ENCODE results near the gene MYEOV.

MYEOV gene

DNA sequence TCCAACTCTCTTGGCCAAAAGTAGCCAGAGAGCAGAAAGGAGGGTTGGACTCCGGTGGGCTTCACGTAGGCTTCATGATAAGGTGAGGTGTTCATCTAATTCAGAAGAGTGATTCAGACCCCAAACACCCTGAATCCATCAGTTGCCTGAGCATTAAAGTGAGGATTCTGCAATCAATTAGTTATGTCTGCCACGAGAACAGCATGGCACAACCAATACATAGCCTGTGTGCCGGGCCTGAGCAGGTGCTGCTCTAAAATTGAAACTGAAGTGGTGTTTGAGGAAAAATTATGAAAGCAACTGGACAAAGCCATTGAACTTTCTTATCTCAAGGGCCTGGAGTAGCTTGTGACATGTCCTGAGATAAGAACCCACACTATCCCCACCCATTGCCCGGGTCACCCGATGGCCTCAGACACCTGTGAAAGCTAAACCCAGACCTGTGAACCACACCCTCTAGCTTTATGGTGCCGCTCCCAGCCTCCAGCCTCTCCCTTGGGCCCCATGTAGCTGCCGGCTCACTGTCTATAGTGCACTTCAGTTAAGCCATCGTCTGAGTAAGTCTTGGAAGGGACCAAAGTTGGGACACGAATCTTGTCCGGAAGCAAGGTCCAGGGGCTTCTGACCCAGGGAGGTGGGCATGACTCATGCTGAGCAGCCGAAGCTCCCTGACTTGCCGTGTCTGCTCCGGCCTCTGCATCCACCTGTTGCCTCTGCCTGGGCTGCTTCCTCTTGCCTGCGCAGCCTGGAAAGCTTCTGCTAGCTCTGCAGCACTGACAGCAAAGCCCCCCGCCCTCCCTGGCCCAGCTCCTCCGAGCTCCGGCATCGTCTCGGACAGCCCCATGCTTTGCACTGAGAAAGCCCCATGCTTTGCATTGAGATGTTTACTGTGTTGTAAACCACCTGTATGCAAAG is 5.7 kb upstream of the MYEOV start:
- DNase-seq = no peak

DNA sequence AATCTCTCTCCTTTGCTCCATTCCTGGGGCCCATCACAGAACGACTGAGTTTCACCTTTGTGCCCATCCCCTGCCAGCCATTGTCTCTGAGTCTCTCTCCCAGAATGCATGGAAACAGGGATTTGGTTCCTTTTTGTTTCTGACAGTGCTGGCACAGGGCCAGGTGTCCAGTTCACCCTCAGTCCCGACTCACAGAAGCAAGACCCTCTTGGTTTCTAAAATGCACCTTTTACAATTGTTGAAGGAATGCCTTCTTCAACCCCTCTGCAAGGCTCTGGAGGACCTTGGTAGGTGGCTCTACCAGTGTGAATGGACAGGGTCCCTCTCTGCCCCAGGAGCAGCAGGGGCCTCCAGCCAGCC is 5.1 kb upstream of the MYEOV start:
- DNase-seq = no peak

- DNase-seq = no peak
These were observed 3.1 kb upstream of the MYEOV start for GRCh38 chr11:69290806-69291205.

- no peak for DNase-seq
These were observed 2.4 kb upstream of the MYEOV start for GRCh38 chr11:69291459-69292110.

DNA sequence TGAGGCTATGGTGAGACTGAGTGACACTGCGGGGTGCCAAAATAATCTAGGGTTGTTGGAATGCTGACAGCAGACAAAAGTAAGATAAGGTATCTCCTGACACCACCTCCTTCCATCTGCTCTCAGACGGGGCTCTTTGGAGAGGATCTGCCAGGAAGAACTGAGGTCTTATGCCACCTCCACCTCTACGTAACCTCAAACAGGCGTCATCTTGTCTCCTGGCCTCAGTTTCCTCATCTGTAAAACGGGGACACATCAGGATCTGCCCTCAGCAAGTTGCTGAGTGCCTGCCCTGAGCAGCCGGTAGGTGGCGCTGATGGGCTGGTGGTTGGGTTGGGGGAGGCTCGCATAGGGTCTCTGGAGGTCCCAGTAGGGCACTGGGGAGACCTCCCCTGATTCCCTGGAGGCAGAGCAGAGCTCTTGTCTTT is 1.7 kb upstream of the MYEOV start:
- DNase-seq = peak; percentile 49

GRCh38 chr11:69293087-69293486 is 868 bp upstream of the MYEOV start:
- DNase-seq = no peak

GRCh38 chr11:69294571-69295078 is 670 bp downstream of the MYEOV start:
- no peak for DNase-seq

DNA sequence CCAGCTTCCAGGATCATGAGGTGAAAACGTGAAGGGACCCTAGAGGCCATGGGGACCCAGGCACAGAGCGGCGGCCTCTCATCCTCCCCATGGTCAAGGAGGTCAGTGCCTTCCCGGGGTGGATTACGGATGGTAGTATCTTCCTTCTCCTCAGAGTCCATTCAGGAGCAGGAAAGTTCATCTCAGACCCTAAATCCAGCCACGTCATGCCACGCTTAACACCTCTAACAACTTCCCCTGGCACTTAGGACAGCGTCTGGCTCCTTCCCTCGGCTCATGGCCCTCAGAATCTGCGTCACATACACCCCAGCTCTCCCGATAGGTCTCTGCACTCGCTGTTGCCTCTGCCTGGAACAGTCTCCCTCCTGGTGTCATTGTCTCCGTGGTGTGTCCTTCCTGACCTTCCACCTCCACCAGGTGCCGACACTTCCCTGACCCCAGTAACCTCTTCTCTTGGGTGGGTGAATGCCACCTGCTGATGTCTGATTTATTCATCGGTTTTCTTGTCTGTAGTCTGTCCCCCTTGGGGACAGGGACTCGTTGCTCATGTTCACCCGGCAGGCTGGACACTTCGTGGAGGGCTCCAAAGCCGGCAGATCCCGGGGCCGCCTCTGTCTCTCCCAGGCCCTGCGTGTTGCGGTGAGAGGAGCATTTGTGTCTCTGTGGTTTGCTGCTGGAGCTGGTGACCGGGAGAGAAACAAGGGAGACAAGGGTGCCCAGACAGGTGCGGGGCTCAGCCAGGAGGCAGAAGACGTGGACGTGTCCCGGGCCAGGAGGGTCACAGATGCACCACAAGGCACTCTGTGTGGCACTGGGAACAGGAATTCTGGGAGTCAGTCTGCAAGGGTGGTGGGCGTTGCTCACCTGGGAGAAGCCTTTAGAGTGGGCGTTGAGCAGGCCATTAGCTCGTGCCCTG is 1.4 kb downstream of the MYEOV start:
- no peak for DNase-seq

- no peak for DNase-seq
These were observed 2.3 kb downstream of the MYEOV start for GRCh38 chr11:69295995-69296889.

- peak; percentile 91 for DNase-seq
These were observed 3.2 kb downstream of the MYEOV start for GRCh38 chr11:69296890-69297786.

GRCh38 chr11:69297787-69298266 is 3.9 kb downstream of the MYEOV start:
- DNase-seq = peak; percentile 37

DNA sequence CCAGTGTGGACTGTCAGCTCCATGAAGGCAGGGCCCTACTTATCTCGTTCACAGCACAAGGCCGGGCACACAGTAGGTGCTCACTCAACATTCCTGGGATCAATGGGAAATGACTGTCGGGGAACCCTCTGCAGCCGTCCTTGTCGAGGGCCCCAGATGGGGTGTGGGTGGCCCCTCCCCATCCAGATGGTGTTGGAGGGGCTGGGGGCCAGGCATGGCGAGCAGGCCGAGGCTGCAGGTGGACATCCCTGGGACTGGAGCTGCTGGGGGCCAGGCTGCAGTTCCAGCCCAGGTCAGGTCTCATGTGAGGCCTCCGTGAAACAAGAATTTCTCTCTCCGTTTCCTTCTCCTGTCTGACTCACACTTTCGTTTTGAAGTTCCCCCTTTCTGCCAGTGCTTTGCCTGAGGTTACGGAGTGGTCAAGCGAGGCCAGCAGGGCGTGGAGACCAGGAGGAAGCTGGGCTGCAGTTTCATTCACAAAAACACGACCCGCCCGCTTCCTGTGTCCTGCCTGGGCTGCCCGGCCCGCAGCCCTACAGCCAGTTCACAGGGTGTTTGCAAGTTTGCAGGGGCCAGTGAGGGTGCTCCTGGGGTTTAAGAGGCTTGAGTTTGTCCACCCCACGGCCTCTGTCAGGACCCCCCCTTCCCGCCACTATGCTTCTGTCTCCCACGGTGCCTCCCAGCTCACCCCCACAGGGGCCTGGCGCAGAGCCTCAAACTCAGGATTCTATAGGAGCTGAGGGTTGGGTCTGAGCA is 4.5 kb downstream of the MYEOV start:
- DNase-seq = peak; percentile 73

DNA sequence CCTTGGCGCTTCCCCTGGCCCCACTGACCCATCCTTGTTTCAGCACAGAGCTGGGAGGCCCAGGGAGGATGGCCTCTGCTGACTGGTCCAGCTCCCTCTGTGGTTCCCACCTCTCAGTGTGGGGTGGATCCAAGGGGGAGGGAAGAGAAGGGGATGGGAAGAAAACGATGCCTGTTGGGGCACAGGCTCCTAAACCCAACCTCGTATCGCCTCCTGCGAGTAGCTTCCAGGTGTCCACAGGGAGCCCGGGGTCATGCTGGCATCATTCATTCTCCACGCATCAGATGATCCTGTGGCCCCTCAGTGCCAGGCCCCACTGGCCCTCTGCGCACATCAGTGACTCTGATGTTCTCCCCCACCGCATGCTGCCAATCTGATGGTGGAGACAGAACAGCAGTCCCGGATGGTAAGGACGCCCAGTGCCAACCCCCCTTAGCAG is 5.1 kb downstream of the MYEOV start:
- DNase-seq = no peak

DNA sequence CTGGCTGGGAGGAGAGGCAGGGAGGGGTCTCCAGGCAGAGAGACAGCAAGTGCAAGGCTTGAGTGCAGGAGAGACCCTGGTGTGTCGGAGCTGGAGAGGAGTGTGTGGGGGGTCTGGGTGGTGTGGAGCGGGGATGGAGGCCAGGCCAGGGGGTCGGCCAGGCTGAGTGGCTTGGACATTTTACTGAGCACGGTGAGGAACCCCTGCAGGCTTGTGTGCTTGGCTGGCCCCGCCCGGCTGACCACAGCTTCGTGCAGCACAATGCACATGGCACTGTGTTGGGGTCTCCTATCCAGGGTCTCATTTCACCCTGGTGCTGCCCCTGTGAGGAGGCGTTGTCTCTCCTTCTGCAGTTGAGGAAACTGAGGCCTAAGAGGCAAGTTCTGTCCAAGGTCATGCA is 5.6 kb downstream of the MYEOV start:
- no peak for DNase-seq

GRCh38 chr11:69300120-69301060 is 6.4 kb downstream of the MYEOV start:
- DNase-seq = no peak

- DNase-seq = no peak
These were observed 7.1 kb downstream of the MYEOV start for GRCh38 chr11:69301081-69301454.

GRCh38 chr11:69301455-69302401 is 7.8 kb downstream of the MYEOV start:
- DNase-seq = peak; percentile 43

Measured in activated CD4-positive, alpha-beta T cell treated with anti-CD3 and anti-CD28 coated beads, Interleukin-10, Interleukin-2, amounts not matched to agents 100 ng/mL and 50 ng/mL, durations not matched to agents 16 hours and 8 hours (primary cell).